Measurements from ENCODE around the gene MECR.
"Not testable (repeated sequence)": the region's sequence is repeated elsewhere in the genome, so short reads cannot be mapped to it uniquely, and the experiment has no call there.

The MECR gene

GRCh38 chr1:29169976-29170375, 60.8 kb downstream of the MECR start:
- no peak for DNase-seq (ENCODE audit: low read depth in 2 of 2)

- no peak for DNase-seq (ENCODE audit: low read depth in 2 of 2)
Observed at GRCh38 chr1:29167904-29168303, 62.8 kb downstream of the MECR start.

- no peak for DNase-seq (ENCODE audit: low read depth in 2 of 2)
Observed at GRCh38 chr1:29166291-29166878, 64.3 kb downstream of the MECR start.

GRCh38 chr1:29164588-29164987, 66.1 kb downstream of the MECR start:
- no peak for DNase-seq (ENCODE audit: low read depth in 2 of 2)

- DNase-seq (ENCODE audit: low read depth in 2 of 2), result no peak
Observed at GRCh38 chr1:29162476-29163138, 68.1 kb downstream of the MECR start.

- no peak for DNase-seq (ENCODE audit: low read depth in 2 of 2)
Observed at GRCh38 chr1:29162025-29162424, 68.7 kb downstream of the MECR start.

GRCh38 chr1:29159773-29160172, 71.0 kb downstream of the MECR start:
- no peak for DNase-seq (ENCODE audit: low read depth in 2 of 2)

GRCh38 chr1:29157269-29157601, 73.5 kb downstream of the MECR start:
- no peak for DNase-seq (ENCODE audit: low read depth in 2 of 2)

GRCh38 chr1:29156543-29157268, 74.0 kb downstream of the MECR start:
- no peak for DNase-seq (ENCODE audit: low read depth in 2 of 2)

- DNase-seq (ENCODE audit: low read depth in 2 of 2), result no peak
Observed at GRCh38 chr1:29152046-29152805, 78.5 kb downstream of the MECR start.

- not testable (repeated sequence) for DNase-seq (ENCODE audit: low read depth in 2 of 2)
Observed at GRCh38 chr1:29150346-29150745, 80.4 kb downstream of the MECR start.

- DNase-seq (ENCODE audit: low read depth in 2 of 2), result no peak
Observed at GRCh38 chr1:29148656-29149491, 81.9 kb downstream of the MECR start.

- no peak for DNase-seq (ENCODE audit: low read depth in 2 of 2)
Observed at GRCh38 chr1:29145739-29146437, 84.8 kb downstream of the MECR start.

- no peak for DNase-seq (ENCODE audit: low read depth in 2 of 2)
Observed at GRCh38 chr1:29144178-29144577, 86.6 kb downstream of the MECR start.

GRCh38 chr1:29142714-29143113, 88.0 kb downstream of the MECR start:
- no peak for DNase-seq (ENCODE audit: low read depth in 2 of 2)

Data from activated CD4-positive, alpha-beta T cell treated with anti-CD3 and anti-CD28 coated beads for 24 hours (primary cell).